Measurements from ENCODE around the gene PBX4. TPM values are rescaled to one million over a fixed set of nuclear protein-coding genes. Genes with fewer than 3 reads are reported as not detected.

PBX4 gene
- total RNA-seq, 2 experiments from 2014 or later: 34.4 to 38.4 TPM

DNA sequence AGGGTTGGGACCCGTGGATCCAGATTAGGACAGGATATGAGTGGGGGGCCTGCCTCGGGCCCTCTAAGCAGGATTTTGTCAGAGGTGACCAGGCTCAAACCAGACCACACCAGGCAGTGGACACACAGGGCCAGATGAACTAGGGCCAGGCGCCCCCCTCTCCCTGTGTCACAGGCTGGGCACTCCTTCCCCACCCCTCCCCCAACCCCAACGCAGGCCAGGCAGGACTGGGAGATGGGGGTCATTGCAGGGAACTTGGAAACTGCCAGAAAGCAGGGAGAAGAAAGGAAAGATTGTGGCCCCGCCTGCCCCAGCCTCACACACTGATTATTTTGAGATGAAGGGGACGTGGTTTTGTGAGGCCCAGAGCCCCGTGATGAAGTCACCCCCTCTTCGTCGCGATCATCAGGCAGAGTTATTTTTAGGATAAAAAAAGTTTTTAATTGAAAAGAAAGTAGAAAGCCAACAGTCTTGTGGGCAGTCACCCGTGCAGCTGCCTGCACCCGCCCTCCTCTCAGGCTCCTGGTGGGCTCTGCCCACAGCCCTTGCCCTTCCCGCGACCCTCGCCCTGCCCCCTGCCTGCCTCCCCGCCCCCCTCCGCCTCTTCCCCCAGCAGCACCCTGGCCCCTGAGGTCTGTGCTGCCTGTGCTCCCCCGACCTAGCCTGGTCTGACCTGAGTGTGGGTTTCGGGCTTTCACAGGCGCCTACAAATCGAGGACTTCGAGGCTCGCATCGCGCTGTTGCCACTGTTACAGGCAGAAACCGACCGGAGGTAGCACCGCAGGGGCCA, 91.7 kb downstream of the PBX4 start:
- ChIA-PET POLR2A (no interaction called here), CTCF (no interaction called here)
- Mint-ChIP-seq H3K27me3 (no peaks in the 10 kb centered on the region), H3K27ac (no peak overlapping the region), H3K36me3 (ENCODE audit: low read depth) (peaks cover 18% of the 10 kb centered on the region), H3K9me3 (no peaks in the 10 kb centered on the region), H3K4me3 (no peak overlapping the region), H3K4me1 (peaks cover 11% of the 10 kb centered on the region)
- DNase-seq: no peak

GRCh38 chr19:19525611-19526380, 92.7 kb downstream of the PBX4 start:
- Mint-ChIP-seq H3K4me1 (peaks cover 15% of the 10 kb centered on the region), H3K36me3 (ENCODE audit: low read depth) (peaks cover 21% of the 10 kb centered on the region), H3K9me3 (no peaks in the 10 kb centered on the region), H3K27me3 (no peaks in the 10 kb centered on the region), H3K27ac (peak overlapping the region; percentile 25), H3K4me3 (no peak overlapping the region)
- CTCF ChIA-PET: no interaction called here
- POLR2A ChIA-PET: no interaction called here
- no peak for DNase-seq

DNA sequence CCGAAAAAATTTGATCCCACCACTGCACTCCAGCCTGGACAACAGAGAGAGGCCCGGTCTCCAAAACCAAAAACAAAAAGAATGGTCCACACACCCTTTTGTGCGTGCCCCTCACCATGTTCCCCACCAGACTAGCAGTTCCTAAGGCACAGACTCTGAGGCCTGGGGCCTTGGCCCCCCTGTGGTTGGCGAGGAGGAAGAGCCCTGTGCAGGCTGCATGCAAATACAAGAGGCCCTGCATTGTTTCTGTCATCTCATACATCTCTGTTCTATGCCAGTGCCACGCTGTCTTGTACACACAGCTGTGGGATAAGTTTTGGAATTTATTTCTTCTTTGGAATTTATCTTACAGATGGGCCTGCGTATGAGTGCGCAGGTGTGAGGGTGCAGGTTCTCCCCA, 94.4 kb downstream of the PBX4 start:
- POLR2A ChIA-PET: no interaction called here
- peaks cover 25% of the 10 kb centered on the region for H3K4me1 Mint-ChIP-seq

GRCh38 chr19:19523177-19523576, 95.3 kb downstream of the PBX4 start:
- H3K4me3 Mint-ChIP-seq: no peak overlapping the region
- peaks cover 26% of the 10 kb centered on the region for H3K4me1 Mint-ChIP-seq
- CTCF ChIA-PET: no interaction called here
- no peaks in the 10 kb centered on the region for H3K9me3 Mint-ChIP-seq
- no peaks in the 10 kb centered on the region for H3K27me3 Mint-ChIP-seq
- no peak overlapping the region for H3K27ac Mint-ChIP-seq
- H3K36me3 Mint-ChIP-seq (ENCODE audit: low read depth): peaks cover 33% of the 10 kb centered on the region
- DNase-seq: no peak
- POLR2A ChIA-PET: no interaction called here

More for the DNA sequence above, 94.4 kb downstream of the PBX4 start:
- no peak overlapping the region for H3K4me3 Mint-ChIP-seq
- no peak overlapping the region for H3K27ac Mint-ChIP-seq
- H3K36me3 Mint-ChIP-seq (ENCODE audit: low read depth): peaks cover 34% of the 10 kb centered on the region
- CTCF ChIA-PET: interaction anchor here (0.5 kb wide), 1 partner anchor 129 kb away, joined by 3 read pairs; no protein-coding TSS in a partner anchor
- no peaks in the 10 kb centered on the region for H3K27me3 Mint-ChIP-seq
- DNase-seq: no peak
- no peaks in the 10 kb centered on the region for H3K9me3 Mint-ChIP-seq

DNA sequence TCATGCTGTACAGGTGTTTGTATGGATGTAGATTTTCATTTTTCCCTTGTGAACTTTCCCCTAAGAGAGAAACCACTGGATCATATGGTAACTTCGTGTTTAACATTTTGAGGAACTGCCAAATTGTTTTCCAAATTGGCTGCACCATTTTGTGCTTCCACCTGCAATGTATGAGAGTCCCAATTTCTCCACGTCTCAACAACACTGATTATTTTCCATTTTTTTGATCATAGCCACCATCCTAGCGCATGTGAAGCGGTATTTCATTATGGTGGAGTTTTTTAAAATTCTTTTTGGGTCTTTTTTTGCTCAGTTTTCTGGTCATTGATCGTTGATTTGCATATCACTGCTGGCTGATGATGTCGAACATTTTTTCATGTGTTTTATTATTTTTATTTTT, 97.5 kb downstream of the PBX4 start:
- H3K27ac Mint-ChIP-seq: no peak overlapping the region
- H3K9me3 Mint-ChIP-seq: no peaks in the 10 kb centered on the region
- no peaks in the 10 kb centered on the region for H3K27me3 Mint-ChIP-seq
- CTCF ChIA-PET: no interaction called here
- POLR2A ChIA-PET: no interaction called here
- H3K36me3 Mint-ChIP-seq (ENCODE audit: low read depth): peaks cover 31% of the 10 kb centered on the region
- peaks cover 32% of the 10 kb centered on the region for H3K4me1 Mint-ChIP-seq
- no peak overlapping the region for H3K4me3 Mint-ChIP-seq
- no peak for DNase-seq

GRCh38 chr19:19517235-19517619, 101.3 kb downstream of the PBX4 start:
- H3K36me3 Mint-ChIP-seq (ENCODE audit: low read depth): peaks cover 28% of the 10 kb centered on the region
- H3K4me1 Mint-ChIP-seq: peaks cover 30% of the 10 kb centered on the region
- peak overlapping the region; percentile 93 for H3K4me3 Mint-ChIP-seq
- H3K9me3 Mint-ChIP-seq: no peaks in the 10 kb centered on the region
- H3K27ac Mint-ChIP-seq: peak overlapping the region; percentile 97
- CTCF ChIA-PET: interaction anchor here (1.3 kb wide), 1 partner anchor 37 kb away, joined by 3 read pairs; no protein-coding TSS in a partner anchor
- no peaks in the 10 kb centered on the region for H3K27me3 Mint-ChIP-seq
- POLR2A ChIA-PET: no interaction called here
- DNase-seq: no peak

DNA sequence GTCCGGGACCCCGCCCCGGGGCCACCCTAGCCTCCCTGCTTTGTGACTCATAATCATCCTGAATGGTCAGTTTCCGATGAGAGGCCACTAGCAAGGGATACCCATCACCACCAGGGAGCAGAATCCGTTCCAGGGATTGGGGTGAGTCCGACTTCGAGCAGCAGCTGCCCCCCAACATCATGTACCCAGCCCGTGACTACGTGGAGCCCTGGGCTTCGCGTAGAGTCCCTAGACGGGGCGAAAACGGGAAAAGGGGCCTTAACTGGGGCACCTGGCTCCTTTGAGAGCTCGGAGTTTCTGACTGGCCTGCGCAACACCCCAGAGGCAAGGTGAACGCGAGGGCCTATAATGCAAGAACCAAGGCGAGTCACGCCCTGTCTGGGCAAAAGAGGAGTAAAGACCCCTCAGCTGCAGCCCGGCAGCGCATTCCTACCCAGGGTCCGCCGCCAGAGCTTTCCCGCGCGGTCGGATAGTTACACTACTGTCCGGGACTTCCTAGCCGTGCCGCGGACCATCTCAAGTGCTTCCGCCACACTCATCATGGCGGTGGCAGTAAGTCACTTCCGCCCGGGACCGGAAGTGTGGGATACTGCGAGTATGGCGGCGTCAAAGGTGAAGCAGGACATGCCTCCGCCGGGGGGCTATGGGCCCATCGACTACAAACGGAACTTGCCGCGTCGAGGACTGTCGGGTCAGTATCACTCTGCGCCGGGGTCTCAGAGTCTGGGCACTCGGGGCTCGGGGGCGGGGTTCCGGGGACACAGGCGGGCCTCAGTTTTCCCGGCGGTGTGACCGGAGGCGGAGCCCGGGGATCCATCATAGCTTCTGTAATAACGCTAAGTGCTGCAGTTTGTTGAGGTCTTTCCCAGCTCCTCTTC, 102.6 kb downstream of the PBX4 start, which contains the start of gene NDUFA13:
Gene NDUFA13, plus strand, starts transcription at position 584 of the 878 bp plus-strand sequence. Its CDS starts 14 bp downstream, at position 598.
- Mint-ChIP-seq H3K4me3 (peak within 1 kb of the TSS; percentile 93), H3K9me3 (no peaks in the 10 kb centered on the region), H3K27me3 (no peaks in the 10 kb centered on the region), H3K4me1 (peaks cover 26% of the 10 kb centered on the region), H3K27ac (peak within 1 kb of the TSS; percentile 97), H3K36me3 (ENCODE audit: low read depth) (peaks cover 26% of the 10 kb centered on the region)
- POLR2A ChIA-PET: interaction anchor here (0.7 kb wide), 1 partner anchor 1146 kb away, joined by 3 read pairs; the partner anchor contains the start of gene ZNF626
- DNase-seq: peak; percentile 93
- CTCF ChIA-PET: interaction anchor here (0.6 to 2.5 kb wide), 4 partner anchors 16 to 225 kb away, joined by 3 to 7 read pairs (median 4); no protein-coding TSS in a partner anchor

DNA sequence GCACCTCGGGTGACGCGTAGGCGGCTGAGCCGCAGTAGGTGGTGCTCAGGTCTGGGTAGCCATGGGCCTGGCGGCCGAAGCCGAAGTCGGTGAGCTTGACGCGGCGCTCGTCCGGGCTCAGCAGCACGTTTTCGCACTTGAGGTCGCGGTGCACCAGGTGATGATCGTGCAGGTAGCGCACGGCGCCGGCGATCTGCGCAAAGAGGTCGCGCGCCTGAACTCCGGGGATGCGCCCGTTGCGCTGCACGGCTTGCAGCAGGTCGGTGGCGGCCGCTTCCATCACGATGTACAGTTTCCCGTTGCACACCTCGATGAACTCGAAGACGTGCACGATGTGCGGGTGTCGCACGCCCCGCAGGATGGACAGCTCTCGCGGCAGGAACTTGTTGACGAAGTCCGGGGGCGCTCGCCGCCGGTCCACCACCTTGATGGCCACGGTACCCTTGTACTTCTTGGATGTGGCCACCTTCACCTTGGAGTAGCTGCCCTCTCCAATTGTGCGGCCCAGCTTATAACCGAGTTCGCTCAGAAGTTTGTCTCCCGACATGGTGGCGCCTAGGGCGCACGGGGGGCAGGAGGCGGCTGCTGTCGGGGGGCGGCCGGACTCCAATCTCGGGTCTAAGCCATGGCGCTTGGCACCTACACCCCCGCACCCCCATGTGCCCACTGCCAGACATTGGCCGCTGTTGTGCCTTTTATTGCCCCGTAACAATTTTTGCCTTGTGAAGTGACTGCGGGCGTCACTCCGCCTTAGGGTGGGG, 103.4 kb downstream of the PBX4 start, which contains the start of gene TSSK6:
Gene TSSK6, minus strand, starts transcription at position 668 of the 761 bp plus-strand sequence. Its CDS starts 121 bp downstream, at position 547.
- peak within 1 kb of the TSS; percentile 97 for H3K27ac Mint-ChIP-seq
- H3K36me3 Mint-ChIP-seq (ENCODE audit: low read depth): peaks cover 19% of the 10 kb centered on the region
- H3K27me3 Mint-ChIP-seq: no peaks in the 10 kb centered on the region
- H3K4me3 Mint-ChIP-seq: peak within 1 kb of the TSS; percentile 93
- no peak for DNase-seq
- ChIA-PET CTCF (interaction anchor here (0.6 to 2.5 kb wide), 4 partner anchors 17 to 1611 kb away, joined by 3 to 7 read pairs (median 5); no protein-coding TSS in a partner anchor), POLR2A (interaction anchor here (0.7 kb wide), 1 partner anchor 143 kb away, joined by 5 read pairs; no protein-coding TSS in a partner anchor)
- peaks cover 21% of the 10 kb centered on the region for H3K4me1 Mint-ChIP-seq
- no peaks in the 10 kb centered on the region for H3K9me3 Mint-ChIP-seq

GRCh38 chr19:19514215-19514657, 104.3 kb downstream of the PBX4 start:
- H3K4me3 Mint-ChIP-seq: peak overlapping the region; percentile 38
- ChIA-PET CTCF (interaction anchor here (0.7 to 2.5 kb wide), 2 partner anchors 24 to 41 kb away, joined by 3 to 6 read pairs; no protein-coding TSS in a partner anchor), POLR2A (no interaction called here)
- no peaks in the 10 kb centered on the region for H3K27me3 Mint-ChIP-seq
- no peaks in the 10 kb centered on the region for H3K9me3 Mint-ChIP-seq
- peaks cover 17% of the 10 kb centered on the region for H3K4me1 Mint-ChIP-seq
- H3K36me3 Mint-ChIP-seq (ENCODE audit: low read depth): peaks cover 12% of the 10 kb centered on the region
- DNase-seq: no peak
- no peak overlapping the region for H3K27ac Mint-ChIP-seq

DNA sequence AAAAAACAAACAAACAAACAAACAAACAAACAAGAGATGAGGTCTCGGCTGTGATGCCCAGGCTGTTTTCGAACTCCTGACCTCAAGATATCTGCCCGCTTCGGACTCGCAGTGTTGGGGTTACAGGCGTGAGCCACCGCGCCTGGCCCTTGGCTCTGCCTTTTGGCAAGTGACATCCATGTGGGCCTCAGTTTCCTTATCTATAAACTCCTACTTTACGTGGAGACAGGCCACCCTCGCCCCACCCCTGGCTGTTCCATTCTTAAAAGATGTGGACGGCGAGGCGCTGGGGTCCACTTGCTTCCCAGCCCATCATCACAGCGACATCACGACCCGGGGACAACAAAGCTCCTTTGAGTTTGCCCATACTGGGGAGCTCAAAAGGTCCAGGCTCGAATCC, 104.8 kb downstream of the PBX4 start:
- Mint-ChIP-seq H3K27ac (no peak overlapping the region), H3K36me3 (ENCODE audit: low read depth) (peaks cover 11% of the 10 kb centered on the region), H3K9me3 (no peaks in the 10 kb centered on the region), H3K27me3 (no peaks in the 10 kb centered on the region), H3K4me3 (no peak overlapping the region), H3K4me1 (peaks cover 14% of the 10 kb centered on the region)
- CTCF ChIA-PET: interaction anchor here (0.7 kb wide), 1 partner anchor 41 kb away, joined by 3 read pairs; no protein-coding TSS in a partner anchor
- POLR2A ChIA-PET: no interaction called here
- DNase-seq: no peak

Measured in activated CD4-positive, alpha-beta T cell treated with anti-CD3 and anti-CD28 coated beads, Interleukin-2, amount 10 ng/mL, durations not matched to agents 7 days and 5 days (primary cell).